H1 (cell line): ENCODE results near the gene F8. TPM values are rescaled to one million over a fixed set of nuclear protein-coding genes. Genes with fewer than 3 reads are reported as not detected.

Experiments
- CTCF ChIA-PET: fragments of 300-600 bp; sonication (Branson Sonifier 250); formaldehyde crosslinking; loops from one replicate; lab custom pipeline; 2021; ENCODE audit not compliant: partially characterized antibody; lab: Charles Lee
- POLR2A ChIA-PET: fragments of 300-600 bp; sonication (Branson Sonifier 250); formaldehyde crosslinking; loops from one replicate; lab custom pipeline; 2021; ENCODE audit warnings: inconsistent platforms; ENCODE audit not compliant: partially characterized antibody; lab: Charles Lee
- DNase-seq, 2 experiments: peaks; one replicate each; pipeline versions ENCODE4 v3.0.0 to v3.0.0-alpha.2; 2010 to 2022; ENCODE audit warnings: low spot score in 2 of 2, low read depth in 1 of 2, mixed read lengths in 1 of 2
- FAIRE-seq: peaks from 2 replicates; lab custom pipeline; 2011; peaks lifted over from hg19 to GRCh38; lab: Jason Lieb, UNC
- H2AFZ ChIP-seq: 2 replicates; pipeline ENCODE4 v1.8.1; 2012; ENCODE audit warnings: low read length, inconsistent platforms
- H2AK5ac ChIP-seq: 2 replicates; pipeline ENCODE4 v1.6.1; 2013; ENCODE audit warnings: low read depth, low read length
- H2BK120ac ChIP-seq: replicated peaks from 2 replicates; pipeline ENCODE3; 2013; ENCODE audit warnings: low read depth, low read length, inconsistent platforms
- H2BK12ac ChIP-seq: 2 replicates; pipeline ENCODE4 v1.6.1; 2013; ENCODE audit warnings: low read depth, low read length
- H2BK15ac ChIP-seq: 2 replicates; pipeline ENCODE4 v1.6.1; 2013; ENCODE audit warnings: low read length
- H2BK20ac ChIP-seq: 2 replicates; pipeline ENCODE4 v1.6.1; 2013; ENCODE audit warnings: low read length
- H2BK5ac ChIP-seq: 2 replicates; pipeline ENCODE4 v1.6.1; 2013; ENCODE audit warnings: low read depth, low read length
- H3K14ac ChIP-seq: 2 replicates; pipeline ENCODE4 v1.6.1; 2013; ENCODE audit warnings: inconsistent platforms; ENCODE audit not compliant: insufficient read length
- H3K18ac ChIP-seq: 2 replicates; pipeline ENCODE4 v1.6.1; 2013; ENCODE audit warnings: low read length; ENCODE audit errors: extremely low read depth
- H3K23ac ChIP-seq: 2 replicates; pipeline ENCODE4 v1.6.1; 2013; ENCODE audit warnings: inconsistent platforms; ENCODE audit not compliant: insufficient read length
- H3K23me2 ChIP-seq: 2 replicates; pipeline ENCODE4 v1.6.1; 2013; ENCODE audit warnings: low read depth, low read length
- H3K27ac ChIP-seq: 2 replicates; pipeline ENCODE4 v1.6.1; 2011; ENCODE audit warnings: low read depth, low read length, inconsistent platforms
- H3K27me3 ChIP-seq, 4 experiments: replicated peaks in 1 of 4; 1 replicate in 1 of 4; 2 replicates in 3 of 4; pipeline versions ENCODE4 v1.6.1 to v1.8.1; 2011 to 2013; ENCODE audit warnings: low read length in 3 of 4, mild to moderate bottlenecking in 3 of 4, inconsistent platforms in 2 of 4, mixed read lengths in 2 of 4, moderate library complexity in 1 of 4; ENCODE audit not compliant: control insufficient read depth in 3 of 4, insufficient read depth in 3 of 4; ENCODE audit errors: extremely low read depth in 1 of 4
- H3K36me3 ChIP-seq, 4 experiments: 2 replicates each; pipeline versions ENCODE4 v1.6.1 to v1.8.1; 2011 to 2013; ENCODE audit warnings: mild to moderate bottlenecking in 4 of 4, low read length in 3 of 4, moderate library complexity in 2 of 4, control low read depth in 1 of 4, inconsistent platforms in 1 of 4; ENCODE audit not compliant: insufficient read depth in 4 of 4, control insufficient read depth in 2 of 4
- H3K4ac ChIP-seq: replicated peaks from 2 replicates; pipeline ENCODE3; 2013; ENCODE audit warnings: low read length, low read depth, mixed read lengths, inconsistent platforms; ENCODE audit not compliant: insufficient read length
- H3K4me1 ChIP-seq, 4 experiments: replicated peaks in 1 of 4; 1 replicate in 1 of 4; 2 replicates in 3 of 4; pipeline versions ENCODE4 v1.6.1 to v1.8.1; 2011 to 2013; ENCODE audit warnings: low read length in 3 of 4, inconsistent platforms in 2 of 4, mixed read lengths in 1 of 4; ENCODE audit not compliant: insufficient read depth in 4 of 4, control insufficient read depth in 3 of 4
- H3K4me2 ChIP-seq, 2 experiments: 2 replicates each; pipeline versions ENCODE4 v1.6.1 to v1.8.1; 2011 to 2013; ENCODE audit warnings: low read depth in 2 of 2, low read length in 2 of 2, control low read depth in 1 of 2, inconsistent platforms in 1 of 2, mild to moderate bottlenecking in 1 of 2; ENCODE audit not compliant: insufficient read depth in 1 of 2
- H3K4me3 ChIP-seq, 4 experiments: fragments of 200-600, 300-600 bp in 1 of 4; sonication (generic), shearing (Covaris generic), sonication (Bioruptor Twin) in 1 of 4; 2 replicates each; pipeline versions ENCODE4 v1.5.1 to v1.8.1; 2011 to 2016; ENCODE audit warnings: low read length in 4 of 4, low read depth in 3 of 4, control low read depth in 2 of 4, inconsistent platforms in 2 of 4, mild to moderate bottlenecking in 2 of 4, mixed read lengths in 1 of 4, moderate library complexity in 1 of 4; ENCODE audit not compliant: insufficient read depth in 2 of 4; ENCODE audit errors: extremely low read depth in 1 of 4
- H3K56ac ChIP-seq: replicated peaks from 2 replicates; pipeline ENCODE3; 2013; ENCODE audit warnings: low read depth, mild to moderate bottlenecking, mixed read lengths, low read length, inconsistent platforms; ENCODE audit not compliant: insufficient read length
- H3K79me1 ChIP-seq: 2 replicates; pipeline ENCODE4 v1.6.1; 2013; ENCODE audit warnings: low read depth, low read length, control low read depth
- H3K79me2 ChIP-seq, 2 experiments: 2 replicates each; pipeline versions ENCODE4 v1.6.1 to v1.8.1; 2012 to 2013; ENCODE audit warnings: low read length in 2 of 2, mild to moderate bottlenecking in 2 of 2, inconsistent platforms in 1 of 2; ENCODE audit not compliant: insufficient read depth in 2 of 2, control insufficient read depth in 1 of 2
- H3K9ac ChIP-seq, 4 experiments: replicated peaks in 1 of 4; 1 replicate in 1 of 4; 2 replicates in 3 of 4; pipeline versions ENCODE4 v1.6.1 to v1.8.1; 2011 to 2013; ENCODE audit warnings: low read depth in 3 of 4, low read length in 3 of 4, control low read depth in 2 of 4, mild to moderate bottlenecking in 2 of 4, moderate library complexity in 2 of 4, inconsistent platforms in 1 of 4; ENCODE audit errors: extremely low read depth in 1 of 4
- H3K9me3 ChIP-seq, 2 experiments: 2 replicates each; pipeline versions ENCODE4 v1.6.1 to v1.8.1; 2012 to 2013; ENCODE audit warnings: mild to moderate bottlenecking in 2 of 2, moderate library complexity in 2 of 2, control low read depth in 1 of 2, inconsistent platforms in 1 of 2, low read depth in 1 of 2, low read length in 1 of 2, mixed read lengths in 1 of 2; ENCODE audit not compliant: insufficient read depth in 2 of 2
- H4K20me1 ChIP-seq, 2 experiments: replicated peaks in 1 of 2; 2 replicates each; pipeline versions ENCODE3 to v1.8.1; 2011 to 2013; ENCODE audit warnings: inconsistent platforms in 2 of 2, low read length in 2 of 2, mild to moderate bottlenecking in 1 of 2; ENCODE audit not compliant: insufficient read depth in 2 of 2, control insufficient read depth in 1 of 2
- H4K5ac ChIP-seq: 2 replicates; pipeline ENCODE4 v1.6.1; 2013; ENCODE audit warnings: low read length, low read depth, mixed read lengths, inconsistent platforms; ENCODE audit not compliant: insufficient read length
- H4K8ac ChIP-seq: 2 replicates; pipeline ENCODE4 v1.8.0; 2013; ENCODE audit warnings: mild to moderate bottlenecking, moderate library complexity, low read length, inconsistent platforms; ENCODE audit not compliant: insufficient read depth; ENCODE audit errors: extremely low read depth
- H4K91ac ChIP-seq: replicated peaks from 2 replicates; pipeline ENCODE3; 2013; ENCODE audit warnings: low read length, mixed read lengths, inconsistent platforms; ENCODE audit not compliant: insufficient read length
- CBX5 ChIP-seq: fragments of 300-800, 300-1000 bp; sonication (generic); IDR thresholded peaks from 2 replicates; pipeline ENCODE4 v1.7.1; 2016; ENCODE audit warnings: antibody characterized with exemption, low read length, low read depth
- CEBPB ChIP-seq: IDR thresholded peaks from 2 replicates; pipeline ENCODE4 v1.6.1; 2012; ENCODE audit warnings: low read depth, low read length
- EZH2 ChIP-seq: fragments of 200-600 bp; sonication (generic); IDR thresholded peaks from 2 replicates; pipeline ENCODE4 v1.7.1; 2012; ENCODE audit warnings: low read depth, mild to moderate bottlenecking, moderate library complexity, low read length, inconsistent platforms; ENCODE audit not compliant: severe bottlenecking
- PHF8 ChIP-seq: fragments of 200-600 bp; sonication (generic); conservative IDR thresholded peaks from 2 replicates; pipeline ENCODE4 v1.7.1; 2012; ENCODE audit warnings: low read depth, mild to moderate bottlenecking, inconsistent platforms, low read length, moderate library complexity
- POU5F1 ChIP-seq: IDR thresholded peaks from 2 replicates; pipeline ENCODE4 v1.6.1; 2011; ENCODE audit warnings: low read depth, mild to moderate bottlenecking, low read length, moderate library complexity
- RBBP5 ChIP-seq: IDR thresholded peaks from 2 replicates; pipeline ENCODE4 v1.7.1; 2012; ENCODE audit warnings: low read depth, mild to moderate bottlenecking, inconsistent platforms, low read length, moderate library complexity, borderline replicate concordance
- SRF ChIP-seq: IDR thresholded peaks from 2 replicates; pipeline ENCODE4 v1.6.1; 2011; ENCODE audit warnings: mild to moderate bottlenecking, low read depth, low read length, moderate library complexity
- SUZ12 ChIP-seq: fragments of 200-600 bp; sonication (generic); IDR thresholded peaks from 2 replicates; pipeline ENCODE4 v1.6.1; 2012; ENCODE audit warnings: mild to moderate bottlenecking, inconsistent platforms, low read length, moderate library complexity, mixed read lengths
- TBP ChIP-seq: IDR thresholded peaks from 2 replicates; pipeline ENCODE4 v1.6.1; 2011; ENCODE audit warnings: low read depth, low read length, improper control_type of control experiment
- ZNF274 ChIP-seq: IDR thresholded peaks from 2 replicates; pipeline ENCODE4 v1.7.0; 2012; ENCODE audit warnings: low read length, borderline replicate concordance; ENCODE audit errors: extremely low read depth
- WGBS, 2 experiments: shearing (Covaris generic) in 1 of 2; methylation state at CpG; one replicate each; pipeline versions ENCODE4 v1.1.6 to v1.1.7; 2013 to 2015; ENCODE audit warnings: low lambda C conversion rate in 2 of 2, mixed read lengths in 2 of 2, inconsistent platforms in 1 of 2, low coverage in 1 of 2, missing lambda C conversion rate in 1 of 2; ENCODE audit not compliant: insufficient replicate concordance in 2 of 2, insufficient coverage in 1 of 2, insufficient read length in 1 of 2; ENCODE audit errors: extremely low coverage in 1 of 2, missing lambda C conversion rate in 1 of 2; 5-methylcytosine and 5-hydroxymethylcytosine counted together
- polyA plus RNA-seq, 7 experiments: library from polyadenylated mRNA; depleted of rRNA in 3 of 7; stranded (reverse) in 5 of 7; unstranded in 2 of 7; fragments of >200 nt in 5 of 7; fragments of 200-250 nt in 2 of 7; gene quantifications; 1 replicate in 5 of 7; 2 replicates in 1 of 7; 4 replicates in 1 of 7; pipeline versions ENCODE4 v1.2.1 to v1.2.3, GENCODE V29; 2011 to 2013; ENCODE audit warnings: missing spikeins in 2 of 7, mixed read lengths in 2 of 7
- total RNA-seq: library from RNA; stranded (reverse); fragmentation: NEBNext Ultra II Directional; extraction: Animal tissue kit (Norgen Biotek cat#: 25700); gene quantifications from 2 replicates; pipeline ENCODE4 v1.2.1, GENCODE V29; 2021
- TF ChIP-seq, protein P1 (sequence below): IDR thresholded peaks from 2 replicates; pipeline ENCODE4 v1.6.1; 2011; ENCODE audit warnings: low read length, improper control_type of control experiment
- TF ChIP-seq, protein P2 (sequence below): IDR thresholded peaks from 2 replicates; pipeline ENCODE4 v1.6.1; 2011; ENCODE audit warnings: low read depth, mild to moderate bottlenecking, low read length; ENCODE audit not compliant: insufficient read depth

The F8 gene
- total and polyA plus RNA-seq, 2 of the 8 experiments (the other 6 are each of a cell fraction or from before 2014, with no cell fraction given): 1.1 to 2.6 TPM

DNA sequence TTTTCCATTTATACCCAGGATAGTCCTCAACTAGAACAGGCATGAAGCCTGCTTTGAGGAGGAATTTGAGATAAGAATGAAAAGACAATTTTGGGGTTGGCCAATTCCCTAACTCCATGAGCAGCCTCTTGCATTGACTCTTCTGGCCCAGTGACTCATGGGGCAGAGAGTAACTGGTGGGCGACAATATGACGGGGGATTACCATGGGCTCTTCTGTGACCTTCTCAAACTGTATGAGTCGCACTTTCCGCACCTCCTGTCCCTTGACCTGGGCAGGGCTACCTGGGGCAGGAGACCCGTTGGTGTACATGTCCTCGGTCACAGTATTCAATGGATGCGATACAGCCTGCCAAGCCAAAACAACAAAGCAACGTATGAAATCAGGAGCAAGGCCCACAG lies 230.6 kb downstream of the F8 start:
- POLR2A ChIA-PET: interaction anchor here (1.2 kb wide), 1 partner anchor 13 kb away, joined by 3 read pairs; no protein-coding TSS in a partner anchor
- H2BK15ac ChIP-seq: no peak overlapping the region
- H2AFZ ChIP-seq: no peak overlapping the region
- no peak overlapping the region for H2AK5ac ChIP-seq
- H2BK5ac ChIP-seq: no peak overlapping the region
- H3K27me3 ChIP-seq: no peaks in the 10 kb centered on the region
- no peak overlapping the region for H2BK12ac ChIP-seq
- H3K4me2 ChIP-seq: no peak overlapping the region
- no peak overlapping the region for H2BK120ac ChIP-seq
- no peaks in the 10 kb centered on the region for H3K79me1 ChIP-seq
- H3K4ac ChIP-seq: no peak overlapping the region
- H3K9me3 ChIP-seq: no peaks in the 10 kb centered on the region
- H3K27ac ChIP-seq: no peak overlapping the region
- no peak overlapping the region for H3K23ac ChIP-seq
- no peak overlapping the region for H3K18ac ChIP-seq
- no peak overlapping the region for H4K91ac ChIP-seq
- FAIRE-seq (no peak), DNase-seq (no peak)
- WGBS, 2 experiments: 97% methylated on average over 8 of the region's 8 CpGs; no CpG with 5 or more reads in 1 of the 2 experiments
- H4K20me1 ChIP-seq: no peaks in the 10 kb centered on the region
- CTCF ChIA-PET: no interaction called here
- no peak overlapping the region for H4K8ac ChIP-seq
- H3K23me2 ChIP-seq: no peaks in the 10 kb centered on the region
- H3K56ac ChIP-seq: no peak overlapping the region
- H3K9ac ChIP-seq: no peak overlapping the region
- H3K79me2 ChIP-seq: no peaks in the 10 kb centered on the region
- peaks cover 0 to 2% (median 0%) of the 10 kb centered on the region in 4 experiments; a peak in 1 of 7 replicates for H3K4me1 ChIP-seq
- H3K36me3 ChIP-seq: no peaks in the 10 kb centered on the region
- no peak overlapping the region for H3K14ac ChIP-seq
- H2BK20ac ChIP-seq: no peak overlapping the region
- H4K5ac ChIP-seq: no peak overlapping the region
- no peak overlapping the region for H3K4me3 ChIP-seq
- TF ChIP-seq TBP: no peak
- TF ChIP-seq, protein P1, sequence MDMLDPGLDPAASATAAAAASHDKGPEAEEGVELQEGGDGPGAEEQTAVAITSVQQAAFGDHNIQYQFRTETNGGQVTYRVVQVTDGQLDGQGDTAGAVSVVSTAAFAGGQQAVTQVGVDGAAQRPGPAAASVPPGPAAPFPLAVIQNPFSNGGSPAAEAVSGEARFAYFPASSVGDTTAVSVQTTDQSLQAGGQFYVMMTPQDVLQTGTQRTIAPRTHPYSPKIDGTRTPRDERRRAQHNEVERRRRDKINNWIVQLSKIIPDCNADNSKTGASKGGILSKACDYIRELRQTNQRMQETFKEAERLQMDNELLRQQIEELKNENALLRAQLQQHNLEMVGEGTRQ: no peak
- TF ChIP-seq SUZ12: no peak
- TF ChIP-seq PHF8: no peak
- TF ChIP-seq, protein P2, sequence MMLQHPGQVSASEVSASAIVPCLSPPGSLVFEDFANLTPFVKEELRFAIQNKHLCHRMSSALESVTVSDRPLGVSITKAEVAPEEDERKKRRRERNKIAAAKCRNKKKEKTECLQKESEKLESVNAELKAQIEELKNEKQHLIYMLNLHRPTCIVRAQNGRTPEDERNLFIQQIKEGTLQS: no peak
- no peak for TF ChIP-seq EZH2
- no peak for TF ChIP-seq RBBP5
- no peak for TF ChIP-seq ZNF274
- no peak for TF ChIP-seq SRF
- TF ChIP-seq CBX5: no peak
- TF ChIP-seq POU5F1: no peak
- no peak for TF ChIP-seq CEBPB
